ENCODE results near the gene RAE1.

RAE1 gene

GRCh38 chr20:57400231-57400701, 49.2 kb downstream of the RAE1 start:
- DNase-seq (ENCODE audit: low read depth in 2 of 2), result no peak

GRCh38 chr20:57400821-57401564, 49.9 kb downstream of the RAE1 start:
- no peak for DNase-seq (ENCODE audit: low read depth in 2 of 2)

- no peak for DNase-seq (ENCODE audit: low read depth in 2 of 2)
Measured at GRCh38 chr20:57401565-57401918, 50.5 kb downstream of the RAE1 start.

GRCh38 chr20:57402206-57403125, 51.4 kb downstream of the RAE1 start:
- no peak for DNase-seq (ENCODE audit: low read depth in 2 of 2)

- no peak for DNase-seq (ENCODE audit: low read depth in 2 of 2)
Measured at GRCh38 chr20:57403216-57403615, 52.2 kb downstream of the RAE1 start.

GRCh38 chr20:57404006-57404405, 53.0 kb downstream of the RAE1 start:
- DNase-seq (ENCODE audit: low read depth in 2 of 2), result no peak

- no peak for DNase-seq (ENCODE audit: low read depth in 2 of 2)
Measured at GRCh38 chr20:57404419-57405072, 53.5 kb downstream of the RAE1 start.

- no peak for DNase-seq (ENCODE audit: low read depth in 2 of 2)
Measured at GRCh38 chr20:57405236-57406016, 54.4 kb downstream of the RAE1 start.

GRCh38 chr20:57407541-57407956, 56.5 kb downstream of the RAE1 start:
- no peak for DNase-seq (ENCODE audit: low read depth in 2 of 2)

GRCh38 chr20:57408131-57408530, 57.1 kb downstream of the RAE1 start:
- DNase-seq (ENCODE audit: low read depth in 2 of 2), result no peak

- DNase-seq (ENCODE audit: low read depth in 2 of 2), result no peak
Measured at GRCh38 chr20:57408536-57409233, 57.6 kb downstream of the RAE1 start.

GRCh38 chr20:57409316-57409671, 58.2 kb downstream of the RAE1 start:
- DNase-seq (ENCODE audit: low read depth in 2 of 2), result no peak

GRCh38 chr20:57409672-57410397, 58.8 kb downstream of the RAE1 start:
- no peak for DNase-seq (ENCODE audit: low read depth in 2 of 2)

- no peak for DNase-seq (ENCODE audit: low read depth in 2 of 2)
Measured at GRCh38 chr20:57410398-57410920, 59.4 kb downstream of the RAE1 start.

GRCh38 chr20:57410924-57411323, 59.9 kb downstream of the RAE1 start:
- DNase-seq (ENCODE audit: low read depth in 2 of 2), result no peak

- no peak for DNase-seq (ENCODE audit: low read depth in 2 of 2)
Measured at GRCh38 chr20:57411406-57412283, 60.6 kb downstream of the RAE1 start.

- no peak for DNase-seq (ENCODE audit: low read depth in 2 of 2)
Measured at GRCh38 chr20:57412347-57413029, 61.4 kb downstream of the RAE1 start.

- no peak for DNase-seq (ENCODE audit: low read depth in 2 of 2)
Measured at GRCh38 chr20:57413986-57414385, 62.9 kb downstream of the RAE1 start.

All from stimulated activated CD8-positive, alpha-beta memory T cell treated with anti-CD3 and anti-CD28 coated beads, Interleukin-7, amount 100 ng/mL, for 4 hours (primary cell).